ENCODE data around the gene PCLO.

PCLO gene

DNA sequence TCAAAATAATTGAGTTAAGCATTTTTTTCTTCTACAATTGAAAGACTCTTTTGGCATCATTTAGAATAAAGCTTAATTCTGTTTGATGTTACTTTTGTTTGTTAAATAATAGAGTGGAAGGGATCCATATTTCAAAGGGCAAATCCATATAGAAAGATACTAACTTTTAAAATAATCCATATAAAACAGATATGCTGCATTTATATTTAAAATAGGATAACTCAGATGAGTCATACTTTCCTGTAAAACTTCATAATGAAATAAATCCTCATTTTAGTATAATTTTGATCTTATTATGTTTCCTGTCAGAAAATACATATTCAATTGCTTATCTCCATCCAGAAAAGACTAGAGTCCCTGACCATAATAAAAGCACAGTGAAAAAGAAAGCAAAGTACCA, 323.6 kb downstream of the PCLO start:
- DNase-seq (ENCODE audit: low read depth in 2 of 2), result no peak

- DNase-seq (ENCODE audit: low read depth in 2 of 2), result no peak
Measured at GRCh38 chr7:82838314-82838713, 324.4 kb downstream of the PCLO start.

DNA sequence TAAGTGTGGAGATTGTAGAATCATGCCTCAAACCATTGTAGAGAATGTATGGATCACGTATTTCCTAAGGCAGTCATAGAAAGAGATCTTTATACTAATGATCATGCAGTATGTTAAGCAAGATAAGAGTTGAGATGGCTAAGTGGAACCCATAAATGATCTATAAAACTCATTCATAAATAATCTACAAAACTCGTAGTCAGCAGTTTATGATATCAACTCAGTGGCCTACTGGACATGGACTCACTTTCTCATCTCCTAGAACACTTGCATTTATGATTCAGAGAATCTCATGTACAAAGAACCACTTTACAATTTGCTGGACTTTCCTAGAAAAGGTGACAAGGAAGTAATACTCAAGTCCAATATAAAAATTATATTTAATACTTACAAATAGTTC, 339.6 kb downstream of the PCLO start:
- no peak for DNase-seq (ENCODE audit: low read depth in 2 of 2)

DNA sequence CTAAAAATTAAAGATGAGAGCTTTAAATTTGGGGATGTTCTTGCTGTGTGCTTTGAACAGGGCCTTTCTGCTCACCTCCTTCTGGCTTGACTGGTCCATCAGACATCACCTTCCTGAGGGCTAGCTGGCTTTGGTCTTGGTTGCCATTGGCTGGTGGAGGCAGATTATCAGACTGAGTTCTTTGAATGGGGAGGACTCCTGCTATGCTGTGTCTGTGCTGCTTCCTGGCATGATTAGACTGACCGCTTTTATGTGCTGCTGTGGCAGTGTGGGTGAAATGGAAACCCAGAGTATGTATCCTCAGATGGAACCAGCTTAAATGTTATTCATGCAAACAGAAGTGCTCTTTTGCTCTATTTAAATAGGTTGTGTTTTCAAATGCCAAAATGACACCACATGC, 341.6 kb downstream of the PCLO start:
- DNase-seq (ENCODE audit: low read depth in 2 of 2), result no peak

- no peak for DNase-seq (ENCODE audit: low read depth in 2 of 2)
Measured at GRCh38 chr7:82818171-82818570, 344.5 kb downstream of the PCLO start.

DNA sequence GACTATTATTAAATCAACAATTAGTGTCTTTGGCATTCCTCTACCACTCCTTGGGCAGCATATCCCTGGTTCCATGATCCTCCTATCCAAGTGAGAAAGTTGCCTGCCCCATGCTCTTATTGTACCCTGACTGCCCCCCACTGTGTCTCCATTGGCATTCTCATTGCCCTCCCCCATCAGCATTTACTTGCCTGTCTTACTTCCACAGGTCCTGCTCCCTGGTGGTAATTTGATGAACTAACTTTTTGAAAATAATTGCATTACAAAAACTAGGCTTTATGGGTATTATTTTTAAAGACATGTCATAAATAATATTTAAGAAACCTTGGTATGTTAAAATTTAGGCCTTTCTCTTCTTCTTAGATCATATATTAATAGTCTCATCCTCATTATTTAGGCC, 346.4 kb downstream of the PCLO start:
- no peak for DNase-seq (ENCODE audit: low read depth in 2 of 2)

DNA sequence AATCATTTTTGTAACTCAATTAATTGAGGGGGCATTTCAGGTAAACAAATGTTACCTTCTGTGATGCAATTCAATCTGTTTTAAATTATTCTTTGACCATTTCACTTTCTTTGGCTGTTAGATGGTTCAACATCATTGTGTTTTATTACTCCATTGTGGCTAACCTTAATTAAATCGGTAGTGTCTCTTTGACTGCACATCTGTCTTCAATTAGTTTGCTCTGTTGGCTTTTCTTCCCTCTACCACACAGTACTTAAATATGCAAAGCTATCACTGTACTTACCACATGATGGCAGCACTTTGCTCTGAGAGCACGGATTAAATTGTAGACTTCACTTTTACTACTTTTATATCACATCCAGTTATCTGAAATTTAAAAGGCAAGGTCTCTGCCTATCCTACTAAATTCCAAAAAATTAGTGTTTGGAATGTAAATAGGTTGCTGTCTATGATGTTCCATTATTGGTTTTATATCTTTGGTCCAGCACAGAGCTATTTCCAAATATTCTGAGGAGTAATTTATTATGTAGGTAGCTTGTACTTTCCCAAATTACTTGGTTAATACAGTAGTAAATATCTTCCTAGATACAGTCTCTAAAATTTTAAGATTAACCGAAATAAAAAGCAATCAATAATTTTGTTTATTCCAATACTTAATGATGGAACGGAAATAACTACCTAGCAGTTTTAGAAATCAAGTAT, 352.0 kb downstream of the PCLO start:
- no peak for DNase-seq (ENCODE audit: low read depth in 2 of 2)

GRCh38 chr7:82808633-82809032, 354.1 kb downstream of the PCLO start:
- no peak for DNase-seq (ENCODE audit: low read depth in 2 of 2)

GRCh38 chr7:82805527-82805960, 357.1 kb downstream of the PCLO start:
- no peak for DNase-seq (ENCODE audit: low read depth in 2 of 2)

GRCh38 chr7:82803411-82803810, 359.3 kb downstream of the PCLO start:
- DNase-seq (ENCODE audit: low read depth in 2 of 2), result no peak

GRCh38 chr7:82789883-82790609, 372.6 kb downstream of the PCLO start:
- DNase-seq (ENCODE audit: low read depth in 2 of 2), result no peak

DNA sequence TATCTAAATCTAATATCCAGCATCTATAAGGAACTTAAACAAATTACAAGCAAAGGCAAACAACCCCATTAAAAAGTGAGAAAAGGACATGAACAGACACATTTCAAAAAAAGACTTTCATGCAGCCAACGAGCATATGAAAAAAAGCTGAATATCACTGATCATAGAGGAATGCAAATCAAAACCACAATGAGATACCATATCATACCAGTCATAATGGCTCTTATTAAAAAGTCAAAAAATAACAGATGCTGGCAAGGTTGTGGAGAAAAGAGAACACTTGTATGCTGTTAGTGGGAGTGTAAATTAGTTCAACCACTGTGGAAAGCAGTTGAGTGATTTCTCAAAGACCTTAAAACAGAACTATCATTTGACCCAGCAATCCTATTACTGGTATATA, 384.7 kb downstream of the PCLO start:
- DNase-seq (ENCODE audit: low read depth in 2 of 2), result no peak

- DNase-seq (ENCODE audit: low read depth in 2 of 2), result no peak
Measured at GRCh38 chr7:82762880-82763279, 399.8 kb downstream of the PCLO start.

DNA sequence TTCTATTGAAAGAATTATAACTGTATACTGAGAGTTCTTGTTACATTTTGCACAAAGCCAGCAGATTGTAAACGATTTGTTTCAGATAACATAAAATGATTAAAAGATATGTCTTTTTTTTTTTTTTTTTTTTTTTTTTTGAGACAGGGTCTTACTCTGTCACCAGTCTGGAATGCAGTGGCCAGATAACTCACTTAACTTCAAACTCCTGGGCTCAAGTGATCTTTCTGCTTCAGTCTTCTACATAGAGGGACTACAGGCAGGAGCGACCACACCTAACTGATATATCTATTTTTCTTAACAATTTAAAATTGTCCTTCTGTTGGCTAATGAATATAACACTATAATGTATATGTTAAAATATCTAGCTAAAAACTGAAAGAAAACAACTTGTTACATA, 401.9 kb downstream of the PCLO start:
- DNase-seq (ENCODE audit: low read depth in 2 of 2), result no peak

GRCh38 chr7:82760074-82760473, 402.6 kb downstream of the PCLO start:
- no peak for DNase-seq (ENCODE audit: low read depth in 2 of 2)

DNA sequence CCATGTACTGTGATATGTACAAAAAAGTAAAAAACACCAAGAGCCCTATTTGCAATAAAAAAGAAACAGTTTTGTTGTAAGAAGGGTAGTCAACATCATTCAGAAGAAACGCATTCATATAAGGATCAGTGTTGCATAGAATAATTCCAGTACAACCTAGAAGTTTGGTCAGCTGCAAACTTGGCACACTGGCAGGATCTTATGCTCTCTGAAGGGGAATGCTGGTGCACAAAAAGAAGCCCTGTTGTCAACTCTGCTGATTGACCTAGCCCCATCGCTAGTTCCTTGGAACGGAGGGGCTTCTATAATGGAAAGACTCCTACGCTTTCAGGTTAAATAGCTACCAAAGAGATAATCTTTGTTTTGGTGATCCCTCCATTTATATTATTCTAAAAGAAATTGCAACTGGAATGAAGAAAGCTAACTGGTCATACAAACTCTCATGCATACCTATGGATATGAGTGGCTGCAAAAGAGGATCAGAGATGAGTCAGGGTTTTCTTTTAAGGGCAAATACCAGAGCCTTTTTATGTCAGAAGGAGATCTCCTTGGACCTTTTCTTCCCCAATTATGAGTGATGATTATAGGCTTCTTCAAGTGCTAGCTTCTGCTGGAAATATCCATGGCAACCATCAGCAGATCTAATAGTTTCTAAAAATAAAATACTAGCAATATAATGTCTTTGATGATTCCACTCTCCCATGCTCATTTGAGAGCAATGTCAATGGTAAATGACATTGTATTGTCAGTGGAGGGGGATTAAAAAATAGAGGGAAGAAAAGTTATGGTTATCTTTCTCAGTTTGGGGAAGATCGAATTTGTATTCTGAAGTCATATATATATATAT, 406.8 kb downstream of the PCLO start:
- no peak for DNase-seq (ENCODE audit: low read depth in 2 of 2)

GRCh38 chr7:82750007-82750406, 412.7 kb downstream of the PCLO start:
- no peak for DNase-seq (ENCODE audit: low read depth in 2 of 2)

DNA sequence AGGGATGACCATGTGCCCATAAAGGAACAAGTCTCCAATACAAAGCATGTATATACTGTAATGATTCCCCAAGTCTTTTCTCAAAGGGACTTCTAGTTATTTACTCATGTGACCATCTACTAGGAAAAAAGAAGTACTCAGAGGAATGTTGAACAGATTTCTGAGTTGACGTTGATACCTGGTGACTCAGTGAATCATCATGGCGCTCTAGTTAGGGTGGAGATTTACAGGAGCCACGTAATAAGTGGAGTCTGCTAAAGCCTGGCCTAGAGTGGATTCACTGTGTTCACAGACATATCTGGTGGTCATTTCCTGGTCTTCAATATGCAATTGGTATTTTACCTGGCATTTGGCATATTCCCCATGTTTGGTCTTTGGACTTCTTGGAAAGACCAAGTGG, 416.9 kb downstream of the PCLO start:
- no peak for DNase-seq (ENCODE audit: low read depth in 2 of 2)

GRCh38 chr7:82745117-82745516, 417.6 kb downstream of the PCLO start:
- DNase-seq (ENCODE audit: low read depth in 2 of 2), result no peak

DNA sequence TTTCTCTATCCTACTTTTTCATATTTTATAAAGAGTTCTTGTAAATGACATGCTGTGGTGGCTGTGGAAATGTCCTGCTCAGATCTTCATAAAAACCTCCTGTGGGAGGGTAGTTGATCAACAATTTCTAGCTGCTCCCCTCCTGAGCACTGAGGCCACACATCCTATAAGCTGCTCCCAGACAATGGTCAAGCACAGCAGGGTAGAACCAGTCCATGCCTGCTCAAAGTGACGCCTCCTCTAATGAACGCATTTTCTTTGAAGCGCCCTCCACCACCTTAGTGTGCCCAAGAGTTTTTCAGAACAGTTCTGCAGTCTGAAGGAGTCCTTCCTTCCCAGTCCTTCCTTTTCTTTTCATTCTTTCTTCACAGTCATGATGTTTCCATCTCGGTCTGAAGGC, 420.5 kb downstream of the PCLO start:
- no peak for DNase-seq (ENCODE audit: low read depth in 2 of 2)

DNA sequence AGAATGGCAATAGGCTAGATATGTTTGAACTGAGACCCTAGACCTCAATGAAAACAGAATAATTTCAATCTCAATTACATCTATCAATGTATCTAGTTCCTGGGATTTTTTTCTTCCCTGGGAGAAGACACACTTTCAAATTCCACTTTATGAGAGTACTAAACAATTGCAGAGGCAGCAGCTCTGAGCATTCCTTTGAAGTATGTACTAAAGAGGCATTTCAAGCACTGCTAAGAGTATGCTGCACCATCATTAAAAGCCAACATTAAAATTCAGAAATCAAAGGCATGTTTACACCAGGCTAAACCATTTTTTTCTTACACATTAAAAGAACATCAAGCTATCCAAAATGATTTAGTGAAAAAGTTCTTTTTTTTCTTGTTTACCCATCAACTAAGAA, 421.2 kb downstream of the PCLO start:
- no peak for DNase-seq (ENCODE audit: low read depth in 2 of 2)

GRCh38 chr7:82740246-82740848, 422.3 kb downstream of the PCLO start:
- no peak for DNase-seq (ENCODE audit: low read depth in 2 of 2)

All from activated CD8-positive, alpha-beta memory T cell treated with anti-CD3 and anti-CD28 coated beads for 4 hours (primary cell).